Fibroblast of lung (primary cell): ENCODE results near the gene TEC.

Experiments used
- EZH2 ChIP-seq: IDR thresholded peaks from 2 replicates; pipeline ENCODE4 v1.5.1; 2012; ENCODE audit warnings: low read length, control low read depth, mild to moderate bottlenecking; ENCODE audit errors: missing control alignments
- TF ChIP-seq, protein P1 (sequence below), 2 donors: IDR thresholded peaks in 1 of 2; conservative IDR thresholded peaks in 1 of 2; 1 replicate in 1 of 2; 2 replicates in 1 of 2; pipeline ENCODE4 v1.5.1; 2011 to 2012; ENCODE audit warnings: low read length in 2 of 2, control low read depth in 1 of 2, inconsistent platforms in 1 of 2, low read depth in 1 of 2, mild to moderate bottlenecking in 1 of 2

DNA sequence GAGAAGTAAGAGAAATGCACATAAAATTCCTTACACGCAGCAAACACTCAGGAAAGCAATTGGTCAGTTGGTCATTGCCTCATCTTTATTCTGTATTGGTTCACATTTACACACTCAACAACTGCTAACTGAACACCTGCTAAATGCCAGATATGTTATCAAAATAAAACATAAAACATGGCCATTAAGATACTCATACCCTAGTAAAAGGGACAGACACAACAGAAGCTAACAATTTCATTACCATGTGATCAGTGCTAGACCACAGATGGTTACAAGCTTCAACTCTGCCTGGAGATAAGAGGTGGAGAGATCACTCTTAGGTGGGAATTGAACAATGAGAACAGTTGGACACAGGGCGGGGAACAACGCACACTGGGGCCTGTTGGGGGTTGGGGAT lies 26.2 kb downstream of the TEC start:
- TF ChIP-seq, protein P1, sequence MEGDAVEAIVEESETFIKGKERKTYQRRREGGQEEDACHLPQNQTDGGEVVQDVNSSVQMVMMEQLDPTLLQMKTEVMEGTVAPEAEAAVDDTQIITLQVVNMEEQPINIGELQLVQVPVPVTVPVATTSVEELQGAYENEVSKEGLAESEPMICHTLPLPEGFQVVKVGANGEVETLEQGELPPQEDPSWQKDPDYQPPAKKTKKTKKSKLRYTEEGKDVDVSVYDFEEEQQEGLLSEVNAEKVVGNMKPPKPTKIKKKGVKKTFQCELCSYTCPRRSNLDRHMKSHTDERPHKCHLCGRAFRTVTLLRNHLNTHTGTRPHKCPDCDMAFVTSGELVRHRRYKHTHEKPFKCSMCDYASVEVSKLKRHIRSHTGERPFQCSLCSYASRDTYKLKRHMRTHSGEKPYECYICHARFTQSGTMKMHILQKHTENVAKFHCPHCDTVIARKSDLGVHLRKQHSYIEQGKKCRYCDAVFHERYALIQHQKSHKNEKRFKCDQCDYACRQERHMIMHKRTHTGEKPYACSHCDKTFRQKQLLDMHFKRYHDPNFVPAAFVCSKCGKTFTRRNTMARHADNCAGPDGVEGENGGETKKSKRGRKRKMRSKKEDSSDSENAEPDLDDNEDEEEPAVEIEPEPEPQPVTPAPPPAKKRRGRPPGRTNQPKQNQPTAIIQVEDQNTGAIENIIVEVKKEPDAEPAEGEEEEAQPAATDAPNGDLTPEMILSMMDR (conservative IDR thresholded peaks at IDR 0.05 in 1 of 2, IDR thresholded peaks at IDR 0.05 in 1 of 2; ENCODE audit: low read depth in 1 of 2, low read length in 2 of 2), result no peak
- TF ChIP-seq EZH2, result no peak
